Measurements from ENCODE around the gene P4HA3.
A peak's percentile ranks its signal among the peaks of the same experiment; 100 is the strongest.

P4HA3 gene

DNA sequence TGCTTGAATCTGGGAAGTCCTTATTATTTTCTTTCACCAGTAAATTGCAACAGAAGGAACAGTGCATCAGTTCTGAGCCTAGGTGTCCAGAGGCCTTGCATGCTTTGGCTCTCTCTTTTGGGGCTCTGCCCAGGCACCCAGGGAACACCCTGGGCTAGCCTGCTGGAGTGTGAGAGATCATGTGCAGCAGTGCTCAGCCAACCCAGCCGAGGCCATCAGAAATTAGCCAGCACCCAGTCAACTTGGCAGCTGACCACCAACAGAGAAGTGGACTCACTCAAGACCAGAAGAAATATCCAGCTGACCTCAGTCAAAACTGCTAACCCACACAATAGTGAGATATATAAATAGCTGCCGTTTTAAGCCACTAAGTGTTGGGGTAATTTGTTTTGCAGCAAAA is 11.2 kb upstream of the P4HA3 start:
- Histone ChIP-seq H3K79me2 (ENCODE audit: insufficient read depth, low read length) (no peaks in the 10 kb centered on the region), H2AFZ (ENCODE audit: low read depth, low read length, severe bottlenecking) (no peak overlapping the region), H3F3A (ENCODE audit: insufficient read depth) (no peaks in the 10 kb centered on the region), H4K20me1 (ENCODE audit: low read depth, low read length) (no peaks in the 10 kb centered on the region), H3K36me3 (ENCODE audit: low read length) (no peaks in the 10 kb centered on the region), H3K9me2 (replicated peaks; ENCODE audit: insufficient read depth, low read length) (no peaks in the 10 kb centered on the region), H3K4me3 (ENCODE audit: insufficient read depth, low read length, poor library complexity, severe bottlenecking) (no peak overlapping the region), H3K27ac (ENCODE audit: low read depth, low read length) (no peak overlapping the region), H3K9ac (ENCODE audit: low read length) (no peak overlapping the region), H3K27me3 (ENCODE audit: low read length) (no peaks in the 10 kb centered on the region), H3K9me3 (ENCODE audit: insufficient read depth, low read length) (0 out of 2 replicates have a peak, but pooled peaks cover under 1% of the 10 kb centered on the region), H3K4me2 (ENCODE audit: low read depth, low read length, poor library complexity, severe bottlenecking) (no peak overlapping the region)
- TF ChIP-seq, protein P1, sequence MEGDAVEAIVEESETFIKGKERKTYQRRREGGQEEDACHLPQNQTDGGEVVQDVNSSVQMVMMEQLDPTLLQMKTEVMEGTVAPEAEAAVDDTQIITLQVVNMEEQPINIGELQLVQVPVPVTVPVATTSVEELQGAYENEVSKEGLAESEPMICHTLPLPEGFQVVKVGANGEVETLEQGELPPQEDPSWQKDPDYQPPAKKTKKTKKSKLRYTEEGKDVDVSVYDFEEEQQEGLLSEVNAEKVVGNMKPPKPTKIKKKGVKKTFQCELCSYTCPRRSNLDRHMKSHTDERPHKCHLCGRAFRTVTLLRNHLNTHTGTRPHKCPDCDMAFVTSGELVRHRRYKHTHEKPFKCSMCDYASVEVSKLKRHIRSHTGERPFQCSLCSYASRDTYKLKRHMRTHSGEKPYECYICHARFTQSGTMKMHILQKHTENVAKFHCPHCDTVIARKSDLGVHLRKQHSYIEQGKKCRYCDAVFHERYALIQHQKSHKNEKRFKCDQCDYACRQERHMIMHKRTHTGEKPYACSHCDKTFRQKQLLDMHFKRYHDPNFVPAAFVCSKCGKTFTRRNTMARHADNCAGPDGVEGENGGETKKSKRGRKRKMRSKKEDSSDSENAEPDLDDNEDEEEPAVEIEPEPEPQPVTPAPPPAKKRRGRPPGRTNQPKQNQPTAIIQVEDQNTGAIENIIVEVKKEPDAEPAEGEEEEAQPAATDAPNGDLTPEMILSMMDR (IDR thresholded peaks at IDR 0.05; ENCODE audit: insufficient read depth, low read length, poor library complexity, severe bottlenecking), result no peak
- TF ChIP-seq EZH2phosphoT487 (conservative IDR thresholded peaks at IDR 0.05; ENCODE audit: low read length), result no peak

- H4K20me1 ChIP-seq (ENCODE audit: low read depth, low read length), result no peaks in the 10 kb centered on the region
- H3K9me2 ChIP-seq (replicated peaks; ENCODE audit: insufficient read depth, low read length), result no peaks in the 10 kb centered on the region
- no peak for TF ChIP-seq EZH2phosphoT487 (conservative IDR thresholded peaks at IDR 0.05; ENCODE audit: low read length)
- TF ChIP-seq, protein P1 (IDR thresholded peaks at IDR 0.05; ENCODE audit: insufficient read depth, low read length, poor library complexity, severe bottlenecking), result peak; percentile 85
- no peak overlapping the region for H3K4me2 ChIP-seq (ENCODE audit: low read depth, low read length, poor library complexity, severe bottlenecking)
- H3K79me2 ChIP-seq (ENCODE audit: insufficient read depth, low read length), result no peaks in the 10 kb centered on the region
- H3K9me3 ChIP-seq (ENCODE audit: insufficient read depth, low read length), result peaks cover 10% of the 10 kb centered on the region; the same call in 1 of the 2 replicates
- H3K27ac ChIP-seq (ENCODE audit: low read depth, low read length), result no peak overlapping the region
- H3K27me3 ChIP-seq (ENCODE audit: low read length), result no peaks in the 10 kb centered on the region
- H3F3A ChIP-seq (ENCODE audit: insufficient read depth), result no peaks in the 10 kb centered on the region
- H3K9ac ChIP-seq (ENCODE audit: low read length), result no peak overlapping the region
- no peaks in the 10 kb centered on the region; the same call in 1 of the 2 replicates for H3K36me3 ChIP-seq (ENCODE audit: low read length)
- H3K4me3 ChIP-seq (ENCODE audit: insufficient read depth, low read length, poor library complexity, severe bottlenecking), result no peak overlapping the region
- H2AFZ ChIP-seq (ENCODE audit: low read depth, low read length, severe bottlenecking), result peak overlapping the region; percentile 3
Observed at GRCh38 chr11:74321487-74322188, 10.2 kb upstream of the P4HA3 start.

DNA sequence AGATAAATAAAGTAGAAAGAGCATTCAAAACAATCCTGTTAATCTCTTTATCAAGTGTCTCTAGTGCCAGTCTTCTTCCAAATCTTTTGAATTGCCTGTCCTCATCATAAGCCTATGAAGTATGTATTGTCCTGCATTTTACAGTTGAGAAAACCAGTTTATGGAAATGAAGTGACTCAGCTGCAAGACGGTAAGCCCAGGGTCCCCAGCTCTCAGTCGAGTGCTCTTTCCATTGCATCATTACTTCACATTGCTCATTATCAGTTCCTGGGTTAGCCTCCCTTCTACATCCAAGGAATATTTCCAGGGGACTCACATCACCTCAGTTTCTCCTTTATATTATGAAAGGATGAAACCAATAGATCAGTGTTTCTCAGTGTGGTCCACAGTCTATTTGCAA is 9.1 kb upstream of the P4HA3 start:
- no peak overlapping the region for H3K4me2 ChIP-seq (ENCODE audit: low read depth, low read length, poor library complexity, severe bottlenecking)
- H3K27me3 ChIP-seq (ENCODE audit: low read length), result no peaks in the 10 kb centered on the region
- TF ChIP-seq, protein P1 (IDR thresholded peaks at IDR 0.05; ENCODE audit: insufficient read depth, low read length, poor library complexity, severe bottlenecking), result no peak
- no peak for TF ChIP-seq EZH2phosphoT487 (conservative IDR thresholded peaks at IDR 0.05; ENCODE audit: low read length)
- H4K20me1 ChIP-seq (ENCODE audit: low read depth, low read length), result no peaks in the 10 kb centered on the region
- no peak overlapping the region for H2AFZ ChIP-seq (ENCODE audit: low read depth, low read length, severe bottlenecking)
- H3K9me2 ChIP-seq (replicated peaks; ENCODE audit: insufficient read depth, low read length), result no peaks in the 10 kb centered on the region
- no peaks in the 10 kb centered on the region for H3K79me2 ChIP-seq (ENCODE audit: insufficient read depth, low read length)
- H3K4me3 ChIP-seq (ENCODE audit: insufficient read depth, low read length, poor library complexity, severe bottlenecking), result no peak overlapping the region
- peaks cover 10% of the 10 kb centered on the region; the same call in 1 of the 2 replicates for H3K9me3 ChIP-seq (ENCODE audit: insufficient read depth, low read length)
- H3F3A ChIP-seq (ENCODE audit: insufficient read depth), result no peaks in the 10 kb centered on the region
- H3K9ac ChIP-seq (ENCODE audit: low read length), result no peak overlapping the region
- H3K27ac ChIP-seq (ENCODE audit: low read depth, low read length), result no peak overlapping the region
- H3K36me3 ChIP-seq (ENCODE audit: low read length), result no peaks in the 10 kb centered on the region; the same call in 1 of the 2 replicates
